Right atrium auricular region (tissue), 2 donors: ENCODE data around the gene CPLANE2. TPM values are rescaled to one million over a fixed set of nuclear protein-coding genes. Genes with fewer than 3 reads are reported as not detected.

Experiments used
- DNase-seq: peaks from one replicate; pipeline ENCODE4 v3.0.0-alpha.2; 2019; ENCODE audit warnings: low spot score
- H3K27ac ChIP-seq, 2 donors: fragments of 200-600 bp; sonication (generic); 1 replicate in 1 of 2; 2 replicates in 1 of 2; pipeline ENCODE4 v1.5.1; 2016 to 2019
- H3K27me3 ChIP-seq, 2 donors: fragments of 200-600 bp; sonication (generic); one replicate each; pipeline versions ENCODE4 v1.5.1 to v1.6.0; 2017 to 2019
- H3K36me3 ChIP-seq: fragments of 200-600 bp; sonication (generic); one replicate; pipeline ENCODE4 v1.5.1; 2016
- H3K4me1 ChIP-seq, 2 donors: fragments of 200-600 bp; sonication (generic); one replicate each; pipeline versions ENCODE4 v1.5.1 to v1.6.0; 2017 to 2019
- H3K4me3 ChIP-seq, 2 donors: fragments of 200-600 bp; sonication (generic); 1 replicate in 1 of 2; 2 replicates in 1 of 2; pipeline ENCODE4 v1.5.1; 2017 to 2019; ENCODE audit warnings: mild to moderate bottlenecking in 1 of 2, moderate library complexity in 1 of 2
- H3K9me3 ChIP-seq, 2 donors: fragments of 200-600 bp; sonication (generic); one replicate each; pipeline ENCODE4 v1.5.1; 2019
- total RNA-seq, 2 donors: library from RNA; depleted of rRNA; stranded (reverse); fragments of >200 nt; gene quantifications; one replicate each; pipeline ENCODE4 v1.1.0, GENCODE V29; 2016
- TF ChIP-seq, protein P1 (sequence below), 2 donors: fragments of 200-600 bp; sonication (generic); IDR thresholded peaks; one replicate each; pipeline ENCODE4 v1.5.1; 2019; ENCODE audit warnings: antibody characterized with exemption in 2 of 2

CPLANE2 gene
- total RNA-seq, 2 donors from 2014 or later = 4.4 to 5.0 TPM

DNA sequence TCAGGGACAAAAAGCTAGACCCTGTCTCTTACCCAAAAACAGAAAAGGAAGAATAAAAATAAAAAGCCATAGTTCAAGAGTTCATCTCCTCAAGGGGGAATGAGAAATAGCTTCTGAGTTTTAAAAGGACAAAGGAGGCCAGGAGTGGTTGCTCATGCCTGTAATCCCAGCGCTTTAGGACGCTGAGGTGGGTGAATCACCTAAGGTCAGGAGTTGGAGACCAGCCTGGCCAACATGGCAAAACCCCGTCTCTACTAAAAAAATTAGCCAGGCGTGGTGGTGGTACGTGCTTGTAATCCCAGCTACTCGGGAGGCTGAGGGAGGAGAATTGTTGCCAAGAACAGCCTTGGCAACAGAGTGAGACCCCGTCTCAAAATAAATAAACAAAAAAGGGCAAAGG is 38.6 kb upstream of the CPLANE2 start:
- no peak overlapping the region for H3K27ac ChIP-seq
- TF ChIP-seq, protein P1, sequence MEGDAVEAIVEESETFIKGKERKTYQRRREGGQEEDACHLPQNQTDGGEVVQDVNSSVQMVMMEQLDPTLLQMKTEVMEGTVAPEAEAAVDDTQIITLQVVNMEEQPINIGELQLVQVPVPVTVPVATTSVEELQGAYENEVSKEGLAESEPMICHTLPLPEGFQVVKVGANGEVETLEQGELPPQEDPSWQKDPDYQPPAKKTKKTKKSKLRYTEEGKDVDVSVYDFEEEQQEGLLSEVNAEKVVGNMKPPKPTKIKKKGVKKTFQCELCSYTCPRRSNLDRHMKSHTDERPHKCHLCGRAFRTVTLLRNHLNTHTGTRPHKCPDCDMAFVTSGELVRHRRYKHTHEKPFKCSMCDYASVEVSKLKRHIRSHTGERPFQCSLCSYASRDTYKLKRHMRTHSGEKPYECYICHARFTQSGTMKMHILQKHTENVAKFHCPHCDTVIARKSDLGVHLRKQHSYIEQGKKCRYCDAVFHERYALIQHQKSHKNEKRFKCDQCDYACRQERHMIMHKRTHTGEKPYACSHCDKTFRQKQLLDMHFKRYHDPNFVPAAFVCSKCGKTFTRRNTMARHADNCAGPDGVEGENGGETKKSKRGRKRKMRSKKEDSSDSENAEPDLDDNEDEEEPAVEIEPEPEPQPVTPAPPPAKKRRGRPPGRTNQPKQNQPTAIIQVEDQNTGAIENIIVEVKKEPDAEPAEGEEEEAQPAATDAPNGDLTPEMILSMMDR (IDR thresholded peaks at IDR 0.05) = no peak
- DNase-seq = no peak
- no peaks in the 10 kb centered on the region for H3K9me3 ChIP-seq
- no peak overlapping the region for H3K4me3 ChIP-seq
- peaks cover 0 to 10% of the 10 kb centered on the region in 2 donors for H3K4me1 ChIP-seq
- no peaks in the 10 kb centered on the region for H3K27me3 ChIP-seq
- no peaks in the 10 kb centered on the region for H3K36me3 ChIP-seq

DNA sequence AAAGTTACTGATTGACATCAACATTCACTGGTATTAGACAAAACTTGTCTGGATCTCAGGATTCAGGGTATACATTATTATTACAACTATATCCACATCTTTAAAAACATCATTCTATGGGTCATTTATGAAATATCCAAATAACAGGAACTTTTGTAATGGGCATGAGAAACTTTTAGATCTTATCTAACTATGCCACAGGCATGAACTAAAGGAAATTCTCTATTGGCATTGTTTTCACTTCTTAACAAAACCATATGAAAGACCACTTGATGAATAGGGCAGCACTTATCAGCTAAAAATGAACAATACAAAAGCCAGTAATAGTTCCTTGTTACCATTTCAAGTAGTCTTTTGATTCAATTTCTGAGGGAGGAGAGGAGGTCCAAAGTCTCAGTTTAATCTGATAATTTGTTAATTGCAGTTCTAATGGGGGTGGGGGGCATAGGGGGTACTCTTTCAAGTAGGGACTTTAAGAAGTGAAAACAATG is 30.8 kb upstream of the CPLANE2 start:
- Histone ChIP-seq H3K4me3 (no peak overlapping the region), H3K27ac (no peak overlapping the region), H3K4me1 (peaks cover 0 to 34% of the 10 kb centered on the region in 2 donors), H3K27me3 (no peaks in the 10 kb centered on the region), H3K36me3 (no peaks in the 10 kb centered on the region), H3K9me3 (no peaks in the 10 kb centered on the region)
- TF ChIP-seq, protein P1 (IDR thresholded peaks at IDR 0.05) = no peak
- DNase-seq = no peak

DNA sequence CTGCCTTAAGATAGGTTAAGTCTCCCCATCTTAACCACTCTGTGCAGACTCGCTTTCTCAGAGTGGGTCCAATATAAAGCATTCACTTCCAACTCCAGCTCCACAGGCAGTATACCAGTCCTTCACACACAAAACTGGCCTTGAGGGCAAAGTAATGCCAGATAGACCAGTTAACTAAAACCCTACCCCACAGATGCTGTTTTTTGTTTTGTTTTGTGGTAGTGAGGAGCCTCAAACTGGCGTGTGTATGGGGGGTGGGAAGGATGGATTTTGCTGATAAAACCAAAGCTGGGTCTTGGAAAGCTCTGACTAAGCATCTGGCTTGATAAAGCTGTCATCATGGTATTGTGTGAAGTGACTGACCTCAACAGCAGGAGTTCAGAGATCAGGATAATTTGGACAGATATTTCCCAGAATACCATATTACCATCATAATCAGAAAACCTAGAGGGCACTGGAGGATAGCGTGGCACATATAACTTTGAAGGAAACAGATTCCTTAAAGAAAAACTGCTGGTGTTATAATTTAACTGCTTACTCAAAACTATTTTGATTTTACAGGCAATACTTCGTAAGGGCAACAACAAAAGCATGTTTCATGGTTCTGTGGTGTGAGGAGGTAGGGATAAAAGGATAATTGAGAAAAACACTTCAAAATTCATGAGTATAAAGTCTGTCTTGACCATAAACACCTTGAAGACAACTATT is 29.6 kb upstream of the CPLANE2 start:
- Histone ChIP-seq H3K36me3 (no peaks in the 10 kb centered on the region), H3K4me3 (no peak overlapping the region), H3K4me1 (peaks cover 0 to 34% of the 10 kb centered on the region in 2 donors), H3K27me3 (no peaks in the 10 kb centered on the region), H3K9me3 (no peaks in the 10 kb centered on the region), H3K27ac (no peak overlapping the region)
- DNase-seq = no peak
- TF ChIP-seq, protein P1 (IDR thresholded peaks at IDR 0.05) = no peak

DNA sequence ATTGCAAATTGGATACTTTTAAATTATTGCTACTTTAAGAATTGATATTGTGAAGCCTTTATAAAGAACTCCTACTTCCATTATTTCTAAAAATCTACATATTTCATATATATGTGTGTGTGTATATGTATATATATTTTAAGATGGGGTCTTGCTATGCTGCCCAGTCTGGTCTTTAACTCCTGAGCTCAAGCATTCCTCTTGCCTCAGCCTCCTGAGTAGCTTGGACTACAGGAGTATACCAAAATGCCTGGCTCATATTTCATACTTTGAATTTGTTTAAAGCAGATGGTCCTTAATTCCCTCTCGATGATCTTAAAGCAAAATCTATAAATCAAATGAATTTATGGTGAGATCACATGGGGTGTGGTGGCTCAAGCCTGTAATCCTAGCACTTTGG is 25.1 kb upstream of the CPLANE2 start:
- Histone ChIP-seq H3K36me3 (no peaks in the 10 kb centered on the region), H3K9me3 (no peaks in the 10 kb centered on the region), H3K4me3 (no peak overlapping the region), H3K27ac (no peak overlapping the region), H3K27me3 (no peaks in the 10 kb centered on the region), H3K4me1 (peaks cover 0 to 17% of the 10 kb centered on the region in 2 donors)
- TF ChIP-seq, protein P1 (IDR thresholded peaks at IDR 0.05) = no peak
- DNase-seq = no peak

DNA sequence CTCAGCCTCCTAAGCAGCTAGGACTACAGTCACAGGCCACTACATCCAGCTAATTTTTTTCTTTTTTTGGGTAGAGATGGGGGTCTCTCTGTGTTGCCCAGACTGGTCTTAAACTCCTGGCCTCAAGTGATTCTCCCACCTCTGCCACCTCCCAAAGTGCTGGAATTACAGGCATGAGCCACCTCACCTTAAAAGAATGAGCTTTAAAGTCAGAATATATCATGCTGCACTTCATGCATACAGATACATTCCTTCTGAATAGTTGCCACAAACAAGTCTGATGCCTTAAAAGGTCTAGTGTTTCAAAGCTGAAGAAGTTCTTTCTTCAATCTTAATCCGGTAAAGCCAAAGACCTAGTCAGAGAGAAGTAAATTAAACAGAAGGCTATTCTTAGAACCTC is 23.8 kb upstream of the CPLANE2 start:
- H3K27me3 ChIP-seq = no peaks in the 10 kb centered on the region
- H3K27ac ChIP-seq = no peak overlapping the region
- H3K4me3 ChIP-seq = no peak overlapping the region
- peaks cover under 1% of the 10 kb centered on the region for H3K36me3 ChIP-seq
- peaks cover 0 to 5% of the 10 kb centered on the region in 2 donors for H3K4me1 ChIP-seq
- H3K9me3 ChIP-seq = no peaks in the 10 kb centered on the region
- TF ChIP-seq, protein P1 (IDR thresholded peaks at IDR 0.05) = no peak
- DNase-seq = no peak
